ENCODE data around the gene DDR1.

- TF ChIP-seq CTCF (IDR thresholded peaks at IDR 0.05), result no peak
- TF ChIP-seq TEAD1 (CRISPR knock-in tag; IDR thresholded peaks at IDR 0.05), result no peak
- TF ChIP-seq ZNF396 (CRISPR knock-in tag; IDR thresholded peaks at IDR 0.05; ENCODE audit: borderline replicate concordance), result no peak
- TF ChIP-seq CREB1 (CRISPR knock-in tag; IDR thresholded peaks at IDR 0.05), result no peak
- no peak for TF ChIP-seq SMAD3 (CRISPR knock-in tag; IDR thresholded peaks at IDR 0.05; ENCODE audit: borderline replicate concordance)
- TF ChIP-seq RELA (CRISPR knock-in tag; IDR thresholded peaks at IDR 0.05; ENCODE audit: borderline replicate concordance), result no peak
- no peak for TF ChIP-seq IRF1 (CRISPR knock-in tag; IDR thresholded peaks at IDR 0.05)
These were observed 46.2 kb downstream of the DDR1 start for GRCh38 chr6:30930506-30930905.
